HG02884 (cell line): Measurements from ENCODE around the gene PPP1R2C.

ENCODE experiments used
- ATAC-seq: cut with Tn5 transposase; IDR thresholded peaks from one replicate; pipeline ENCODE4 v1.9.1; 2021; ENCODE audit warnings: mild to moderate bottlenecking, moderate library complexity; ENCODE audit not compliant: unreplicated experiment

Gene PPP1R2C

DNA sequence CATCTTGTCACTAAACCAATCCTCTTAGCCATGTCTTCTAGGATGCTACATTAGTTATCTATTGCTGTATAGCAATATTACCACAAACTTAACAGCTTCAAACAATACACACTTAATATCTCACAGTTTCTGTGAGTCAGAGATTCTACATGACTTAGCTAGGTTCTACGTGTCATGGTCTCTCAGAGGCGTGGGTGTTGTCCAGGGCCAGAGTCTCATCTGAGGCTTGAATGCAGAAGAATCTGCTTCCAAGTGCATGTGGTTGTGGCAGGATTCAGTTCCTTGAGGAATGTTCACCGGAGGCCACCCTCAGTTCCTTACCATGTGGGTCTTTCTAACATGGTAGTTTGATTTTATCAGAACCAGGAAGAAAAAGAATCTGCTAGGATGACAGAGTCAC is 26.4 kb downstream of the PPP1R2C start:
- no peak for ATAC-seq

DNA sequence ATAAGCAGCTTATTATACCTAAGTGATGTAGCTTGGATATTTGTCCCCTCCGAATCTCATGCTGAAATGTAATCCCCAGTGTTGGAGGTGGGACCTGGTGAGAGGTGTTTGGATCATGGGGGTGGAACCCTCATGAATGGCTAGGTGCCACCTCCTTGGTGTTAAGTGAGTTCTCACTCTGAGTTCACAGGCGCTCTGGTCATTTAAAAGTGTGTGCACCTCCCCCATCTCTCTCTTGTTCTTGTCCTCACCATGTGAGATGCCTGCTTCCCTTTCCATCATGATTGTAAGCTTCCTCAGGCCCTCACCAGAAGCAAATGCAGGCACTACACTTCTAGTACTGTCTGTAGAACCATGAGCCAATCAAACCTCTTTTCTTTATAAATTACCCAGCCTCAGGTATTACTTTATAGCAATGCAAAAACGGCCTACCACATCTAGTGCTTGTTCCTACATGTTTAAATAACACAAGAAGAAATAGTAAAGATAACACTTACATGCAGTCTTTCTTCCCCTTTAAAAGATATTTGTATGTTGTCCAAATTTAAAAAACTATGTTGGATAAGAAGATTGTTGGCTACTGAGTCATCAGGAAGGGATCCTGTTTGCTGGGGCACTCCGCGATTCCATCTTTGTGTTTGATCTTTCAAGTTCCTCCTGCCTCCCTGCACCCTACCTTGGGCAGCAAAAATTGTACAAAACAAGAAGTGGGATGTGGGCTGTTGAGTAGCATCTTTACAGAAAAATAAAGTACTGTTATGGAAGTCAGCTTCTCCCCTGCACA is 29.7 kb downstream of the PPP1R2C start:
- ATAC-seq: no peak

DNA sequence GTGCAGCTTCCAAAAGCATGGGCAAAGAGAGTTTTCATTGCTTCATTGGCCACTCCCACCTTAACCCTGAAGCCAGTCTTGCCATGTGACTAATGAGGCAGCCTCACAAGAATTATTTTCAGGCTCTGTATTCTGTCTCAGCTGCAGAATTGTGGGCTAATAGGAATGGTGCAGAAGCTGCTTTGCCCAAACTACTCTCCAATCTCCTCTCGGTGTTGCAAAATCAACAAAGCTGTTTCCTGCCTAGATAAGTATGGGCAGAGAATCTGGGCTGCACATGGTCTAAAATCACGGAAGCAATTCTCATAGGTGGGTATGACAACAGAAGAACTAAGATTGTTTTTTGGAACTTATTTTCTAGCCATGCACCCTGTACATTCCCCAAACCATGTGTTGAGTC is 31.4 kb downstream of the PPP1R2C start:
- no peak for ATAC-seq

DNA sequence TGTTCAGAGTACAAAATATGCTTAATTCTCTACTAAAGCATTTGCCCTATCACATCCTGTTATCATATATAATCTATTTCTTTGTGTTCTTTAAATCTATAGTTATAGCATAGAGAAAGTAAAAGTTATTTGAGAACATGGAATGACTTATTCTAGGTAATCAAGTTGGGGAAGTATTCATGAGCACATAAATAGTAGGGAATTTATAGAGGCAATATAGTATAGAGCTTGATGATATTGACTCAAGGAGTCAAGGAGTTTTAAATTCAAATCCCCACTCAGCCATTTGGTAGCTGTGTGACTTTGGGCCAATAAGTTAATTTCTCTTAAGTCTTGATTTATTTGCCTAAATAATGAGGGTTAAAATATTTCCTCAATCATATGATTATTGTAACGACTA is 37.5 kb downstream of the PPP1R2C start:
- no peak for ATAC-seq

DNA sequence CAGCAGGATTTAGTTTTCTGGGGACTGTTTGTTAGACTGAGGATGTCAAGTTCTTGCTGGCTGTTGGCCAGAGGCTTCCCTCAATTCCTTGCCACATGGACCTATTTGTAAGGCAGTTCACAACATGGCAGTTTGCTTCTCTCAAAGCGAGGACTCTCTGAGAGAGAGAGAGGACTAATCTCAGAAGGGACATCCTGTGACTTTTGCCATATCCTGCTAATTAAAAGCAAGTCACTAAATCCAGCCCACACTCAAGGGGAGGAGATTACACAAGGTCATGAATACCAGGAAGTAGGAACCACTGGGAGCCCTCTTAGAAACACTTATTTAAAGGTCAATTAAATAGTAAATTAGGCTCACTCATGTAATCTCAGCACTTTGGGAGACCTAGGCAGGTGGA is 38.2 kb downstream of the PPP1R2C start:
- no peak for ATAC-seq

DNA sequence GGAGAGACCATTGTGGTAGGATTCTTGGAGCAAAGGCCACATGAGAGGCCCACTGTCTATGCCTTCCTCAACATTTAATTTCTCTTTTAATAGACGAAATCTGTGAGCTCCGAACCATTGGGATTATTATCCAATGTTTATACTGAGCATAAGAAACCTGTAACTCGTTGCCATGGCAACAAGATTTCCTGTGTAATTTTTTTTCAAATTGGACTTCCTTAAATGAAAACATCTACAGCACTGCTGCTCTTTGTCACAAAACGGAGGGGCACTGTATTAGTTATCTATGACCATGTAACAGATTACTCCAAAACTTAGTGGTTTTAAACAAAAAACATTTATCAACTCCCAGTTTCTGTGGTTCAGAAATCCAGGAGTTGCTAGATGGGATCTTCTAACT is 38.7 kb downstream of the PPP1R2C start:
- ATAC-seq: no peak

DNA sequence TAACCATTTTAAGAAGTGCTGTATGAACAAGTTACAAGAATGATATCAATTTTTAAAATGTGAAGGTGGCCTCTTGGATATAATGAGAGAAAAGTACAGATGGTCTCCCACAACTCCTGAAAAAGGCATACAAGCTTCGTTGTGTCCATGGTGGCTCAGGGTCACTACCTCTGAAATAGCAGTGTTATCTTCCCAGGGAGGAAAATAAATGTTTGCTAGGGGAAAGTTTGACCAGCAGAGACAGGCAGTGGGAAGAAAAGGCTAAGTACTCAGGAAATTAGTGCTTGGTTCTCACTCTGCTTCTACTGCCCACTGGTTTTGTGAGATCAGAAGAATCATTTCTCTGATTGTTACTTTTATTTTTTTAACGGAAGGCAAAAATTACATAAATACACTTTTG is 39.4 kb downstream of the PPP1R2C start:
- no peak for ATAC-seq

DNA sequence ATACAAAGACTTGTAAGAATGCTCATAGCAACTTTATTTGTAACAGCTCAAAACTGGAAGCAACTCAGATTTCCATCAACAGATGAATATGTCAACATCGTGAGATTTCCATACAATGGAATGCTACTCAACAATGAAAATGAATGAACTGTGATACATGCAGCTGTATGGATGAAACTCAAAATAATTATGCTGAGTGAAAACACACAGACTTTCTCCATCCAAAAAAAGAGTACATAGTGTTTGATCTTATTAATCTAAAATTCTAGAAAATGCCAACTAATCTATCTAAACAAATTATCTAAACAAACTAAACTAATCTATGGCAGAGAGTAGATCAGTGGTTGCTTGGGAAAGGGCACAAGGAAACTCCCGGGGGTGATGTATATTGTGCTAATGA is 42.7 kb downstream of the PPP1R2C start:
- no peak for ATAC-seq

DNA sequence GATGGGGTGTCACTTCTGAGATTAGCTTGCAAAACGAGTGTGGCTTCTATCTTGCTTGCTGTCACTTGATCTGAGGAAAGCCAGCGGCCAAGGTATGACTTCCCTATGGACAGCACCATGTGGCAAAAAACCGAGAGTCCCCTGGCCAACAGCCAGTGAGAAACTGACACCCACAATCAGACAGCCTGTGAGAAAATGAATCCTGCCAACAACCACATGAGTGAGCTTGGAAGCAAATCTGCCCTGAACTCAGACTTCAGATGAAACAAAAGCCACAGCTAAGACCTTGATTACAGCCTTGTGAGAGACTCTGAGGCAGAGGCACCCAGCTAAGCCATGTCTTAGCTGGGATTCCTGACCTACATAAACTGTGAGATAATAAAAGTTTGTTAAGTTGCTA is 45.5 kb downstream of the PPP1R2C start:
- ATAC-seq: no peak
